BE2C (cell line): Measurements from ENCODE around the gene FAM193A.
"Not testable (repeated sequence)": the region's sequence is repeated elsewhere in the genome, so short reads cannot be mapped to it uniquely, and the experiment has no call there.

Source experiments
- DNase-seq: peaks from one replicate; pipeline ENCODE4 v3.0.0-alpha.2; 2020
- H3K27me3 ChIP-seq: fragments of 250-450 bp; sonication (Bioruptor Pico); 2 replicates; pipeline ENCODE4 v1.5.1; 2020; ENCODE audit warnings: mild to moderate bottlenecking
- H3K36me3 ChIP-seq: fragments of 250-450 bp; sonication (Bioruptor Pico); 2 replicates; pipeline ENCODE4 v1.5.1; 2020; ENCODE audit warnings: mild to moderate bottlenecking
- H3K4me1 ChIP-seq: fragments of 250-450 bp; sonication (Bioruptor Pico); 2 replicates; pipeline ENCODE4 v1.5.1; 2020
- H3K4me3 ChIP-seq: 2 replicates; pipeline ENCODE4 v1.5.1; 2011; ENCODE audit warnings: low read depth, low read length
- H3K9me3 ChIP-seq: fragments of 250-450 bp; sonication (Bioruptor Pico); 2 replicates; pipeline ENCODE4 v1.5.1; 2020
- CTCF ChIP-seq: IDR thresholded peaks from 2 replicates; pipeline ENCODE4 v1.5.1; 2012; ENCODE audit warnings: mild to moderate bottlenecking, low read depth, low read length

The FAM193A gene

GRCh38 chr4:2755821-2756690, 219.6 kb downstream of the FAM193A start, which contains the start of gene TNIP2:
Gene TNIP2, minus strand, starts transcription at chr4:2756336. Its CDS starts 47 bp downstream, at chr4:2756289.
- no peaks in the 10 kb centered on the region for H3K9me3 ChIP-seq
- TF ChIP-seq CTCF = 0 out of 2 replicates have a peak, but pooled peaks have one; percentile 22
- peak within 1 kb of the TSS; percentile 74 for H3K4me3 ChIP-seq
- no peaks in the 10 kb centered on the region for H3K27me3 ChIP-seq
- H3K4me1 ChIP-seq = peaks cover 5% of the 10 kb centered on the region
- H3K36me3 ChIP-seq = no peaks in the 10 kb centered on the region
- DNase-seq = peak; percentile 86

- Histone ChIP-seq H3K4me3 (peak overlapping the region; percentile 45), H3K4me1 (peaks cover 5% of the 10 kb centered on the region), H3K27me3 (no peaks in the 10 kb centered on the region), H3K9me3 (no peaks in the 10 kb centered on the region), H3K36me3 (no peaks in the 10 kb centered on the region)
- no peak for TF ChIP-seq CTCF
- no peak for DNase-seq
Observed at GRCh38 chr4:2756691-2757350, 220.4 kb downstream of the FAM193A start.

- no peak for TF ChIP-seq CTCF
- Histone ChIP-seq H3K36me3 (no peaks in the 10 kb centered on the region), H3K9me3 (no peaks in the 10 kb centered on the region), H3K4me3 (no peak overlapping the region), H3K4me1 (peaks cover 5% of the 10 kb centered on the region), H3K27me3 (no peaks in the 10 kb centered on the region)
- no peak for DNase-seq
Observed at GRCh38 chr4:2757426-2757825, 221.0 kb downstream of the FAM193A start.

- H3K4me3 ChIP-seq = no peak overlapping the region
- H3K27me3 ChIP-seq = no peaks in the 10 kb centered on the region
- H3K4me1 ChIP-seq = peaks cover 3% of the 10 kb centered on the region
- H3K36me3 ChIP-seq = no peaks in the 10 kb centered on the region
- H3K9me3 ChIP-seq = no peaks in the 10 kb centered on the region
- DNase-seq = no peak
- TF ChIP-seq CTCF = no peak
Observed at GRCh38 chr4:2761035-2761923, 224.8 kb downstream of the FAM193A start.

- no peaks in the 10 kb centered on the region for H3K36me3 ChIP-seq
- H3K27me3 ChIP-seq = no peaks in the 10 kb centered on the region
- no peaks in the 10 kb centered on the region for H3K4me1 ChIP-seq
- H3K9me3 ChIP-seq = no peaks in the 10 kb centered on the region; the same call in 1 of the 2 replicates
- no peak for DNase-seq
- H3K4me3 ChIP-seq = no peak overlapping the region
- no peak for TF ChIP-seq CTCF
Observed at GRCh38 chr4:2762048-2762447, 225.6 kb downstream of the FAM193A start.

- DNase-seq, H3K4me1 ChIP-seq, H3K36me3 ChIP-seq, H3K9me3 ChIP-seq, H3K27me3 ChIP-seq, H3K4me3 ChIP-seq: not testable (repeated sequence)
Observed at GRCh38 chr4:2762486-2763370, 226.3 kb downstream of the FAM193A start.
